ENCODE measurements around the gene SYNGR2.

The SYNGR2 gene

GRCh38 chr17:78168242-78168902, at the start of gene SYNGR2:
TSS of gene SYNGR2 (plus strand) at chr17:78168581. CDS start at chr17:78168617, 36 bp downstream.
- peak; percentile 95 for DNase-seq (ENCODE audit: low spot score)
- TF ChIP-seq CTCF (IDR thresholded peaks at IDR 0.05; ENCODE audit: extremely low read depth, missing control alignments), result no peak

- DNase-seq (ENCODE audit: low spot score), result no peak
- TF ChIP-seq CTCF (IDR thresholded peaks at IDR 0.05; ENCODE audit: extremely low read depth, missing control alignments), result no peak
Observed at GRCh38 chr17:78118801-78119241, 49.6 kb upstream of the SYNGR2 start.

- no peak for TF ChIP-seq CTCF (IDR thresholded peaks at IDR 0.05; ENCODE audit: extremely low read depth, missing control alignments)
- DNase-seq (ENCODE audit: low spot score), result no peak
Observed at GRCh38 chr17:78120537-78120936, 47.8 kb upstream of the SYNGR2 start.

GRCh38 chr17:78120971-78121800, 47.2 kb upstream of the SYNGR2 start:
- no peak for DNase-seq (ENCODE audit: low spot score)
- no peak for TF ChIP-seq CTCF (IDR thresholded peaks at IDR 0.05; ENCODE audit: extremely low read depth, missing control alignments)

GRCh38 chr17:78121801-78122215, 46.6 kb upstream of the SYNGR2 start:
- no peak for DNase-seq (ENCODE audit: low spot score)

GRCh38 chr17:78122216-78122930, 46.0 kb upstream of the SYNGR2 start:
- TF ChIP-seq CTCF (IDR thresholded peaks at IDR 0.05; ENCODE audit: extremely low read depth, missing control alignments), result no peak
- no peak for DNase-seq (ENCODE audit: low spot score)

More at GRCh38 chr17:78121801-78122215, 46.6 kb upstream of the SYNGR2 start:
- TF ChIP-seq CTCF (IDR thresholded peaks at IDR 0.05; ENCODE audit: extremely low read depth, missing control alignments), result no peak

GRCh38 chr17:78122931-78123249, 45.5 kb upstream of the SYNGR2 start:
- TF ChIP-seq CTCF (IDR thresholded peaks at IDR 0.05; ENCODE audit: extremely low read depth, missing control alignments), result no peak
- DNase-seq (ENCODE audit: low spot score), result no peak

All from GM20000 (cell line).